Astrocyte (in vitro differentiated cells and primary cell): Measurements from ENCODE around the gene EML6. TPM values are rescaled to one million over a fixed set of nuclear protein-coding genes. Genes with fewer than 3 reads are reported as not detected.

ENCODE experiments used
- DNase-seq: peaks from one replicate; pipeline ENCODE4 v3.0.0-alpha.2; 2010; ENCODE audit warnings: low read depth
- FAIRE-seq: peaks from 2 replicates; lab custom pipeline; 2011; peaks lifted over from hg19 to GRCh38; lab: Jason Lieb, UNC
- H2AFZ ChIP-seq: 2 replicates; pipeline ENCODE4 v1.6.0; 2012; ENCODE audit warnings: low read depth, low read length, inconsistent platforms
- H3K27ac ChIP-seq: 2 replicates; pipeline ENCODE4 v1.5.1; 2011; ENCODE audit warnings: low read depth, low read length, inconsistent platforms
- H3K27me3 ChIP-seq: 2 replicates; pipeline ENCODE4 v1.6.0; 2011; ENCODE audit warnings: low read length, inconsistent platforms; ENCODE audit not compliant: insufficient read depth
- H3K36me3 ChIP-seq: 2 replicates; pipeline ENCODE4 v1.5.1; 2011; ENCODE audit warnings: low read length, inconsistent platforms; ENCODE audit not compliant: insufficient read depth
- H3K4me1 ChIP-seq: 2 replicates; pipeline ENCODE4 v1.5.1; 2011; ENCODE audit warnings: low read length, inconsistent platforms; ENCODE audit not compliant: insufficient read depth
- H3K4me2 ChIP-seq: 2 replicates; pipeline ENCODE4 v1.6.0; 2012; ENCODE audit warnings: low read length, inconsistent platforms
- H3K4me3 ChIP-seq: 2 replicates; pipeline ENCODE4 v1.5.1; 2011; ENCODE audit warnings: low read depth, mild to moderate bottlenecking, low read length, inconsistent platforms; ENCODE audit not compliant: insufficient read depth
- H3K79me2 ChIP-seq: 2 replicates; pipeline ENCODE4 v1.6.0; 2012; ENCODE audit warnings: mild to moderate bottlenecking, low read length, inconsistent platforms; ENCODE audit not compliant: insufficient read depth
- H3K9ac ChIP-seq: 2 replicates; pipeline ENCODE4 v1.6.0; 2012; ENCODE audit warnings: mild to moderate bottlenecking, low read length, inconsistent platforms
- H3K9me3 ChIP-seq: 2 replicates; pipeline ENCODE4 v1.5.1; 2012; ENCODE audit warnings: low read depth, mild to moderate bottlenecking, low read length, inconsistent platforms; ENCODE audit not compliant: insufficient read depth
- H4K20me1 ChIP-seq: 2 replicates; pipeline ENCODE4 v1.6.0; 2012; ENCODE audit warnings: low read length, inconsistent platforms; ENCODE audit not compliant: insufficient read depth
- H3K27ac Mint-ChIP-seq: one replicate; pipeline ENCODE4 v1.8.0; 2021; ENCODE audit warnings: mild to moderate bottlenecking, mixed read lengths; ENCODE audit not compliant: unreplicated experiment
- H3K27me3 Mint-ChIP-seq: one replicate; pipeline ENCODE4 v1.8.0; 2021; ENCODE audit warnings: low read depth, mixed read lengths; ENCODE audit not compliant: unreplicated experiment
- H3K36me3 Mint-ChIP-seq: one replicate; pipeline ENCODE4 v1.8.0; 2021; ENCODE audit warnings: low read depth, mixed read lengths; ENCODE audit not compliant: unreplicated experiment
- H3K4me1 Mint-ChIP-seq: one replicate; pipeline ENCODE4 v1.8.0; 2021; ENCODE audit warnings: low read depth, mixed read lengths; ENCODE audit not compliant: unreplicated experiment
- H3K4me3 Mint-ChIP-seq: one replicate; pipeline ENCODE4 v1.8.0; 2021; ENCODE audit warnings: mild to moderate bottlenecking, moderate library complexity, mixed read lengths; ENCODE audit not compliant: unreplicated experiment
- H3K9me3 Mint-ChIP-seq: one replicate; pipeline ENCODE4 v1.8.0; 2021; ENCODE audit warnings: mild to moderate bottlenecking, mixed read lengths; ENCODE audit not compliant: unreplicated experiment
- CTCF ChIP-seq: IDR thresholded peaks from 2 replicates; pipeline ENCODE4 v1.5.1; 2011; ENCODE audit warnings: low read depth, mild to moderate bottlenecking, inconsistent platforms, low read length, moderate library complexity; ENCODE audit not compliant: insufficient read depth
- EZH2 ChIP-seq: IDR thresholded peaks from 2 replicates; pipeline ENCODE4 v1.6.1; 2012; ENCODE audit warnings: mild to moderate bottlenecking, low read length, inconsistent platforms; ENCODE audit not compliant: insufficient read depth
- total RNA-seq: library from RNA; stranded (reverse); gene quantifications from 2 replicates; pipeline ENCODE4 v1.2.1, GENCODE V29; 2021

The EML6 gene
- total RNA-seq, 1 donor from 2014 or later, result 0.23 TPM

- Mint-ChIP-seq H3K4me1 (peaks cover 16% of the 10 kb centered on the region), H3K27ac (no peak overlapping the region), H3K4me3 (no peak overlapping the region), H3K27me3 (peaks cover 3% of the 10 kb centered on the region), H3K9me3 (no peaks in the 10 kb centered on the region), H3K36me3 (no peaks in the 10 kb centered on the region)
- Histone ChIP-seq H2AFZ (peak overlapping the region; percentile 27), H3K27me3 (no peaks in the 10 kb centered on the region), H3K4me1 (peaks cover 7% of the 10 kb centered on the region), H3K9me3 (no peaks in the 10 kb centered on the region), H4K20me1 (no peaks in the 10 kb centered on the region), H3K79me2 (no peaks in the 10 kb centered on the region), H3K9ac (no peak overlapping the region), H3K36me3 (no peaks in the 10 kb centered on the region), H3K4me2 (peak overlapping the region; percentile 35), H3K4me3 (no peak overlapping the region), H3K27ac (no peak overlapping the region)
- DNase-seq (no peak), FAIRE-seq (no peak)
- TF ChIP-seq CTCF (no peak), EZH2 (no peak)
Observed at GRCh38 chr2:54814389-54815147, 91.1 kb downstream of the EML6 start.

- no peak overlapping the region for H2AFZ ChIP-seq
- no peaks in the 10 kb centered on the region for H3K36me3 ChIP-seq
- H3K4me2 ChIP-seq, result no peak overlapping the region
- DNase-seq (no peak), FAIRE-seq (no peak)
- H3K9ac ChIP-seq, result no peak overlapping the region
- no peaks in the 10 kb centered on the region for H3K79me2 ChIP-seq
- no peaks in the 10 kb centered on the region for H4K20me1 ChIP-seq
- Mint-ChIP-seq H3K27me3 (peaks cover 3% of the 10 kb centered on the region), H3K27ac (no peak overlapping the region), H3K36me3 (no peaks in the 10 kb centered on the region), H3K4me1 (peaks cover 11% of the 10 kb centered on the region), H3K9me3 (no peaks in the 10 kb centered on the region), H3K4me3 (no peak overlapping the region)
- H3K4me3 ChIP-seq, result no peak overlapping the region
- no peak overlapping the region for H3K27ac ChIP-seq
- H3K9me3 ChIP-seq, result no peaks in the 10 kb centered on the region
- TF ChIP-seq EZH2 (no peak), CTCF (no peak)
- peaks cover 4% of the 10 kb centered on the region for H3K4me1 ChIP-seq
- no peaks in the 10 kb centered on the region for H3K27me3 ChIP-seq
Observed at GRCh38 chr2:54815148-54815539, 91.7 kb downstream of the EML6 start.

GRCh38 chr2:54818226-54818625, 94.8 kb downstream of the EML6 start:
- no peak overlapping the region for H3K9ac ChIP-seq
- Mint-ChIP-seq H3K36me3 (no peaks in the 10 kb centered on the region), H3K9me3 (no peaks in the 10 kb centered on the region), H3K4me1 (peaks cover 11% of the 10 kb centered on the region), H3K27me3 (peaks cover 2% of the 10 kb centered on the region), H3K4me3 (no peak overlapping the region), H3K27ac (no peak overlapping the region)
- no peaks in the 10 kb centered on the region for H4K20me1 ChIP-seq
- H3K4me2 ChIP-seq, result no peak overlapping the region
- TF ChIP-seq EZH2, result no peak
- no peak for TF ChIP-seq CTCF
- H3K27ac ChIP-seq, result no peak overlapping the region
- H3K27me3 ChIP-seq, result no peaks in the 10 kb centered on the region
- no peak overlapping the region for H3K4me3 ChIP-seq
- FAIRE-seq (no peak), DNase-seq (no peak)
- H3K79me2 ChIP-seq, result no peaks in the 10 kb centered on the region
- H2AFZ ChIP-seq, result no peak overlapping the region
- H3K4me1 ChIP-seq, result peaks cover 4% of the 10 kb centered on the region
- no peaks in the 10 kb centered on the region for H3K36me3 ChIP-seq
- no peaks in the 10 kb centered on the region for H3K9me3 ChIP-seq
